ENCODE results near the gene STK39. TPM values are rescaled to one million over a fixed set of nuclear protein-coding genes. Genes with fewer than 3 reads are reported as not detected.

Gene STK39
- total RNA-seq, 1 donor from 2014 or later = 31.9 TPM

DNA sequence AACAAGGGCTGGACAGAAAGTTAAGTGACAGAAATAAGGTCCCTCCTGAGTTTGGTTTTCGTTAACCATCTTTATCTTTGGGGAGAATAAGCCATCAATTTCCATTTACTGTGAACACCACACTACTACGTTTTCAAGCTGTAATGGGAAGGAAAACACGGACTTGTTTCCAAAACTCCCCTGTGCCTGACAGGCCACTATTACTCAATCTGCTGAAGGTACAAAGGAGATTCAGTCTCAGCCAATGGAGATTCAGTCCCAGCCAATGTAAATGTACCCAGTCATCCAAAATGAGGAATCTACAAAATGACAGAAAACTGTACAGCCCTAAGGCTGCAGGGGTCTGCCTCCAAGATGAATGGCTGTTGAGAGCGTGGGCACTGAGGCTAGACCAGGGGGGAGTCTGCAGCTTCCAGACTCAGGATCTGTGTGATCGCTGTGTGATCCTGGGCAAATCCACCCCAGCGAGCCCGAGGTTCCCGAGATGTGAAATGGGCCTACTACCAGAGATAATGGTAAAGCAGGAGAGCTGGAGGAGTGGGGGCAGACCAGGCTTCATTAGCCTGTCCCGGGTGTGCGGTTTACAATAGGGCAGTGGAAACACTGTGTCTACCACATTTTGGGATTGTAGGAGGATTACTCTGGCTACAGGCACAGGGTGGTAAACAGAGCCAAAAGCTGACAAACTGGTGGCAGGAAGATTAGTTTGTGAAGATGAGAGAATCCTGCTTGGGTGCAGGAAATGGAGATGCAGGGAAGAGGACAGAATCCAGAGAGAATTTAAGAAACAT is 284.8 kb downstream of the STK39 start:
- Mint-ChIP-seq H3K4me3 (ENCODE audit: unreplicated experiment) (no peak overlapping the region), H3K4me1 (ENCODE audit: low read depth) (peaks cover 36% of the 10 kb centered on the region)

DNA sequence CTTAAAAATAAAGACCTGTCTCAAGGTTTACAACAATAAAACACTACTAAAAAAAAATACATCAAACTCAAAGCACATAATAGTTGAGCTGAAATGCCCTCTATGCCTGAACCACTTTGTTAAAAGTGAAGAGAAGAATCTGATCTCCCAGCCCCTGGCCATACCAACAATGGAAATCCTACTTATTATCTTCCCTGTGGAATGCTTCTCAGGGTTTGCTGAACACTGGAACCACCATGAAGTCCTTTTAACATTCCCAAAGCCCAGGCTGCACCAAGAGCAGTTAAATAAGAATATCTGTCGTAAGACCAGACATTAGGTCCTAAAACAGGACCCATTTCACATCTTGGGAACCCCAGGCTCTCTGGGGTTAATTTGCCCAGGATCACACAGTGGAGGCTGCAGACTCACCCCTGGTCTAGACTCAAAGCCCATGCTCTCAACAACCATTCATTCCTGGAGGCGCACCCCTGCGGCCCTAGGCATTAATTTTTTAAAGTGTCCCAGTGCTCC is 285.8 kb downstream of the STK39 start:
- Mint-ChIP-seq H3K27me3 (ENCODE audit: low read depth) (no peaks in the 10 kb centered on the region), H3K4me3 (ENCODE audit: unreplicated experiment) (no peak overlapping the region), H3K9me3 (ENCODE audit: low read depth) (no peaks in the 10 kb centered on the region), H3K27ac (ENCODE audit: unreplicated experiment) (no peak overlapping the region), H3K36me3 (ENCODE audit: low read depth) (peaks cover 2% of the 10 kb centered on the region), H3K4me1 (ENCODE audit: low read depth) (peaks cover 26% of the 10 kb centered on the region)
- DNase-seq (ENCODE audit: low spot score) = no peak
- TF ChIP-seq, protein P1, sequence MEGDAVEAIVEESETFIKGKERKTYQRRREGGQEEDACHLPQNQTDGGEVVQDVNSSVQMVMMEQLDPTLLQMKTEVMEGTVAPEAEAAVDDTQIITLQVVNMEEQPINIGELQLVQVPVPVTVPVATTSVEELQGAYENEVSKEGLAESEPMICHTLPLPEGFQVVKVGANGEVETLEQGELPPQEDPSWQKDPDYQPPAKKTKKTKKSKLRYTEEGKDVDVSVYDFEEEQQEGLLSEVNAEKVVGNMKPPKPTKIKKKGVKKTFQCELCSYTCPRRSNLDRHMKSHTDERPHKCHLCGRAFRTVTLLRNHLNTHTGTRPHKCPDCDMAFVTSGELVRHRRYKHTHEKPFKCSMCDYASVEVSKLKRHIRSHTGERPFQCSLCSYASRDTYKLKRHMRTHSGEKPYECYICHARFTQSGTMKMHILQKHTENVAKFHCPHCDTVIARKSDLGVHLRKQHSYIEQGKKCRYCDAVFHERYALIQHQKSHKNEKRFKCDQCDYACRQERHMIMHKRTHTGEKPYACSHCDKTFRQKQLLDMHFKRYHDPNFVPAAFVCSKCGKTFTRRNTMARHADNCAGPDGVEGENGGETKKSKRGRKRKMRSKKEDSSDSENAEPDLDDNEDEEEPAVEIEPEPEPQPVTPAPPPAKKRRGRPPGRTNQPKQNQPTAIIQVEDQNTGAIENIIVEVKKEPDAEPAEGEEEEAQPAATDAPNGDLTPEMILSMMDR (IDR thresholded peaks at IDR 0.05) = no peak

More for the DNA sequence above, 284.8 kb downstream of the STK39 start:
- TF ChIP-seq, protein P1 (IDR thresholded peaks at IDR 0.05) = no peak
- Mint-ChIP-seq H3K27ac (ENCODE audit: unreplicated experiment) (no peak overlapping the region), H3K36me3 (ENCODE audit: low read depth) (peaks cover 2% of the 10 kb centered on the region), H3K27me3 (ENCODE audit: low read depth) (no peaks in the 10 kb centered on the region), H3K9me3 (ENCODE audit: low read depth) (no peaks in the 10 kb centered on the region)
- no peak for DNase-seq (ENCODE audit: low spot score)

DNA sequence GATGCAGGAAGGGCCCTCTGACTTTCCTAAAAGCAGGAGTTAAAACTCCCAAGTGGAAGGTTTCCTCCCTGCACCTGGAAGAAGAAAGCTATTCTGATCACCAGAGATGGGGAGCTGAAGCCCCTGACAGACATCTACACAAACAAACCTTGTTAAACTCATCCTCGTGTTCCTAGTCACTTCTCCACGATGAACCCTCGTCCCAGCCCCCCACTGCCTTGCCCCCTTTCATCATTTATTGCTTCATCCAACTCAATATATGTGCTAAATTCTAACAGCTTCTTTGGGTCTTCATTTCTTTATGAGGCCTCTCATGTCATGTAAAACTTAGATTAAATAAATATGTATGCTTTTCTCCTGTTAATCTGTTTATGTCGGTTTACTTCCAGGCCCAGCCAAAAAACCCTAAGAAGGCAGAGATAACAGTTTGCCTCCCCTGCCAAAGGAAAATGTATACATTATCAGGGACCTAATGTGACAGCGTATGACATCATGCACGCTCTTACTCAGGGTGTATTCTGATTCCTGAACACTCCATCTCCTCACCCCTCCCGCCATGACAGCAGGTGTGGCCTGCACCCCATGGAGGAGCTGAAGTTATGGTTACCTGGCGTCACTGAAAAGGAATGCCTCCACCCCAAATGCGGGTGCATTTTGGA is 287.2 kb downstream of the STK39 start:
- no peaks in the 10 kb centered on the region for H3K27me3 Mint-ChIP-seq (ENCODE audit: low read depth)
- no peak overlapping the region for H3K27ac Mint-ChIP-seq (ENCODE audit: unreplicated experiment)
- TF ChIP-seq, protein P1 (IDR thresholded peaks at IDR 0.05) = no peak
- no peaks in the 10 kb centered on the region for H3K9me3 Mint-ChIP-seq (ENCODE audit: low read depth)
- no peaks in the 10 kb centered on the region for H3K36me3 Mint-ChIP-seq (ENCODE audit: low read depth)
- peaks cover 17% of the 10 kb centered on the region for H3K4me1 Mint-ChIP-seq (ENCODE audit: low read depth)
- no peak overlapping the region for H3K4me3 Mint-ChIP-seq (ENCODE audit: unreplicated experiment)
- no peak for DNase-seq (ENCODE audit: low spot score)

DNA sequence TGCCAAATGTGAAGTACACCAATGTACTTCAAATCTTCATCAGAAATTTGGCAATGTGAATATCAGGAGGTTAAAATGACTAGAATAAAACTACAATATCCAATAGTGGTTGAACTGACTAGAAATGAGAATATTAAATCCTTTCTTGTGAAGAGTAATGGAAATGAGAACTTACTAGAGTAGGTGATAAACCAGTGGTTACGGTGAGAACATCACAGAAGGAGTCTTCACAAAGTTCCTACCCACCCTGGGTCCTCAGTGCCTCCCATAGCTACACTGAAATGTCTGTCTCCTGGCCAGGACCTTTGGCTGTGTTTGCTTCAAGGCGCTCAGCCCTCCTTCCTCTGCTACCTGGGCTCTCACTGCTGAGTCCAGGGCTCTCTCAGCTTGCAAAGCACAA is 289.7 kb downstream of the STK39 start:
- Mint-ChIP-seq H3K27me3 (ENCODE audit: low read depth) (no peaks in the 10 kb centered on the region), H3K36me3 (ENCODE audit: low read depth) (no peaks in the 10 kb centered on the region), H3K4me3 (ENCODE audit: unreplicated experiment) (no peak overlapping the region), H3K4me1 (ENCODE audit: low read depth) (peaks cover 19% of the 10 kb centered on the region), H3K9me3 (ENCODE audit: low read depth) (peaks cover 3% of the 10 kb centered on the region), H3K27ac (ENCODE audit: unreplicated experiment) (no peak overlapping the region)
- TF ChIP-seq, protein P1 (IDR thresholded peaks at IDR 0.05) = no peak
- no peak for DNase-seq (ENCODE audit: low spot score)

DNA sequence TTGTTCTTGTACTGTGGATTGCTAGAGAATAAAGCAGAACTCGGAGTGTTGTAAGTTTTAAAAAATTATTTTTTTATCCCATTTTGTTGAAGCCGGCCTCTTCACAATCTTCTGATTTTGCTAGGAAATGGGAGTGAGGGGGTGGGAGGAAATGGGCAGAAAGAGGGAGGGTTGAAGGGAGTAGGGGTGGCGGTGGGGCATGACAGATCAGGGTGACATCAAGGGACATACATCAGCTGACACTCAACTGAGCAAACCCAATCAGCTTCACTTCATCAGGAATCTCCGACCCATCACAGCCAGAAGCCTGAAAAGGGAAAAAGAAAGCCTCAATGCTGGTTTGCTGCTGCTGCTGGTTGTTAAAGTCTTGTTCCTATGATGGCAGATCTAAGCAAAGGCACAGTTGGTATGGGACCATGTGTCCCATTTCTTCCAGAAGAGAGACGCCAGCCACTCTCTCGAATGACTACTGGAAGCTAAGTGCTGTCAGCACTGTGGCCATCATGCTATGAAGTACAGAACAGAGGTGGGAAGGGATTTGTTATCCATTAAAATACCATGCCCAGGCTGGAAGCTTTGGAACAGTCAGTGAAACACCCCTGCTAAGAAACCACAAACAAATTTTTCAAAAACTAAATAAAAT is 292.0 kb downstream of the STK39 start:
- H3K27ac Mint-ChIP-seq (ENCODE audit: unreplicated experiment) = no peak overlapping the region

More for the DNA sequence above, 292.0 kb downstream of the STK39 start:
- Mint-ChIP-seq H3K4me1 (ENCODE audit: low read depth) (peaks cover 19% of the 10 kb centered on the region), H3K36me3 (ENCODE audit: low read depth) (peaks cover 3% of the 10 kb centered on the region), H3K27me3 (ENCODE audit: low read depth) (no peaks in the 10 kb centered on the region), H3K4me3 (ENCODE audit: unreplicated experiment) (no peak overlapping the region), H3K9me3 (ENCODE audit: low read depth) (peaks cover 6% of the 10 kb centered on the region)
- TF ChIP-seq, protein P1 (IDR thresholded peaks at IDR 0.05) = no peak
- no peak for DNase-seq (ENCODE audit: low spot score)

Data from chondrocyte (in vitro differentiated cells).